Epithelial cell of esophagus (primary cell): ENCODE results near the gene C1orf210.

Experiments used
- DNase-seq: peaks from one replicate; pipeline ENCODE4 v3.0.0; 2010; ENCODE audit warnings: low read depth
- H3K4me3 ChIP-seq: 2 replicates; pipeline ENCODE4 v1.5.1; 2011; ENCODE audit warnings: mild to moderate bottlenecking, low read length, control low read depth
- CTCF ChIP-seq: IDR thresholded peaks from 2 replicates; pipeline ENCODE4 v1.5.1; 2011; ENCODE audit warnings: low read depth, mild to moderate bottlenecking, low read length, control low read depth, inconsistent platforms; ENCODE audit not compliant: insufficient read depth; ENCODE audit errors: missing control alignments

C1orf210 gene

DNA sequence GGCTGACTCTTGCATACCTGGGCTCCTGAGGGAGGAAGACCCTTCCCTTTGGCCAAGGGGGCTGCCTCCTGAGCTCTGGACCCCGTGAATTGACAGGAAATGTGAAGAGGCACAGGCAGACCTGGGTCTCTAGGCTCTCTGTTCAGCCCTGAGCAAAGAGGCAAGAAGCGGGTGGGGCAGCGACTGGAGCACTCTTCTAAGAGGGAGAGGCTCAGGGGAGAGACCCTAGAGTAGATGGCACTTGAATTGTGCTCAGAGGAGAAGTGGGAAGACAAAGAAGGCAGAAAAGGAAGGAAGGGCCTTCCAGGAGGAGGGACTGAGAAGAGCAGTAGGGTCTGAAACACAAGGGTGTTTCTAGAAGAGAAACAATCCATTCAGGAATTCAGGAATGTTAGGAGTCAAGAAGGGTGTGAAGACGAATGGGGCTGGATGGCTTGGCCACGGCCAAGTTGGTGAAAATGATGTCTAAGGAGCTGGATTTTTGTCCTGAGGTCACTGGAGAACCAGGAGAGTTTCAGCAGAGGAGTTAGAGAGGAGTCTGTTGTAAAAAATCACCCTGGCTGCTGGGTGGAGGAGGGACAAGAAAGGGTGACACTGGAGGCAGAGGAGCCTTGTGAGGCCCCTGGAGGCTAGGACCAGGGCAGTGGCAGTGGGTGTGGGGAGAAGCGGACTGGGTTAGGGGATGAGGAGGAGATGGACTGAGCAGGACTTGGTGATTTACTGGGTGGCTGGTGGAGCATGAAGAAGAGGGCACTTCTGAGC lies 20.7 kb upstream of the C1orf210 start:
- no peak overlapping the region for H3K4me3 ChIP-seq
- no peak for TF ChIP-seq CTCF

DNA sequence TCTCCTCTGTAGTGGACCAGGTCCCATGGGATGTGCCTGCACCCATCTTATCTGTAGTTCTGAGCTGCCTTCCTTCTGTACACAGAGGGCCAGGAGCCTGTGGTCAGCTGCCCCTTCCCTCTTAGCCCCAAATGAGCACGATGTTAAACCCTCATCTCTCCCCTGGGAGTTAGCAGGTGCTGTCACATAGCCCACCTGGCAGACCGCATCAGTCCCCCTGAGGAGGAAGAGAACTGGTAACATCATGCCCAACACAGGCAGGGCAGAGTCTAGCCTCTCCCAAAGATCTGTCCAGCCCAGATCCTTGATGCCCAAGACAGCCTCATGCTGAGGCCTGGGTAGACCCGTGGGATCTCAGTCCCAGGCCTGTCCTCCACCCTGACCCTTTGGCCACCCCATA lies 20.1 kb upstream of the C1orf210 start:
- TF ChIP-seq CTCF = no peak
- no peak for DNase-seq
- H3K4me3 ChIP-seq = no peak overlapping the region

More for the DNA sequence above, 20.7 kb upstream of the C1orf210 start:
- no peak for DNase-seq

DNA sequence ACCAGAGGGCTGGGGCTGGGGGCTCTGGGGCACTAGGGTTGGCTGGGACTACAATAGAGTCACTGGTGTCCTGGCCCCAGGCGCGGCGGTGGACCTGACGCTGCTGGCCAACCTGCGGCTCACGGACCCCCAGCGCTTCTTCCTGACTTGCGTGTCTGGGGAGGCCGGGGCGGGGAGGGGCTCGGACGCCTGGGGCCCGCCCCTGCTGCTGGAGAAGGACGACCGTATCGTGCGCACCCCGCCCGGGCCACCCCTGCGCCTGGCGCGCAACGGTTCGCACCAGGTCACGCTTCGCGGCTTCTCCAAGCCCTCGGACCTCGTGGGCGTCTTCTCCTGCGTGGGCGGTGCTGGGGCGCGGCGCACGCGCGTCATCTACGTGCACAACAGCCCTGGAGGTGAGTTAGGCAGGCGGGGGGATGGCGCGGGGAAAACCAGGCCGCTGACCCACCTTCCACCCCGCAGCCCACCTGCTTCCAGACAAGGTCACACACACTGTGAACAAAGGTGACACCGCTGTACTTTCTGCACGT lies 19.5 kb upstream of the C1orf210 start:
- no peak for DNase-seq
- TF ChIP-seq CTCF = no peak
- no peak overlapping the region for H3K4me3 ChIP-seq

GRCh38 chr1:43304314-43304681 lies 18.9 kb upstream of the C1orf210 start:
- H3K4me3 ChIP-seq = no peak overlapping the region
- no peak for DNase-seq
- TF ChIP-seq CTCF = no peak

DNA sequence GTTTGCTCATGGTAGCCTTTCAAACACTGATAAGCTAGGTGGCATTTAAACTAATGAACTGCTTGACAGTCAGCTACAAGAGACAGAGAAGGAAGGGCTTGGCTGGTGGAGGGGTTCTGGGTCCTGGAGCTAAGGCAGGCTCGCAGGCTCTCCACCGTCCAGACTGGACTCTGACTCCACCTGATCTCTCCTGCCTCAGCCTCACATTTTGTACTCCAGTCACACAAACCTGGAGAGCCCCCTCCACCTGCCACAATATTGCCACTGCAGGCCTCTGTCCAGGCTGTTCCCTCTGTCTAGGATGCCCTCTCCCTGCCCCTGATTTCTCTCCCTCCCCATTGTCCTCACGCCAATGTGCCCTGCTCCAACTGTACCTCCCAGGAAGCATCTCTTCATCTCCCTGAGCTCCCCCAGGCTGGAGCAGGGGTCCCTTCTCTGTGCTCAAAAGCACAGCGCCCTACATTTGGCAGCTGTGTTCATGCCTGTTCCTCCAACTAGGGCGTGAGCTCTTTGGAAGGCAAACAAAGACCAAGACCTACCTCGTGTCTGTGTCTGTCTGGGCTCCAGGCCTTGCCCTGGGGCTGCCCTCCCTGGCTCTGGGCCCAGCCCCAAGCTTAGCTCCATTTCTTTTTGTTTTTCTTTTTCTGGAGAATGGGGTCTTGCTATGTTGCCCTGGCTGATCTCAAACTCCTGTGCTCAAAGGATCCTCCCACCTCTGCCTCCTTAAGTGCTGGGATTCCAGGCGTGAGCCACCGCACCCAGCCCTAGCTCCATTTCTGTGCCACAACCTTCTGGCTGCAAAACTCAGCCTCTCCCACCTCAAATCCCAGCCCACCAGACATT lies 18.3 kb upstream of the C1orf210 start:
- H3K4me3 ChIP-seq = no peak overlapping the region
- DNase-seq = no peak

More for the DNA sequence above, 18.3 kb upstream of the C1orf210 start:
- TF ChIP-seq CTCF = no peak
